Cardiac fibroblast (primary cell): ENCODE measurements around the gene PFKFB3.

Source experiments
- DNase-seq, 2 donors: peaks; one replicate each; pipeline versions ENCODE4 v3.0.0 to v3.0.0-alpha.2; 2010; ENCODE audit warnings: low read depth in 2 of 2
- H3K4me3 ChIP-seq, 2 donors: replicated peaks in 1 of 2; 1 replicate in 1 of 2; 2 replicates in 1 of 2; pipeline ENCODE4 v1.5.1; 2011; ENCODE audit warnings: low read depth in 2 of 2, low read length in 2 of 2, mild to moderate bottlenecking in 2 of 2, moderate library complexity in 1 of 2
- CTCF ChIP-seq: IDR thresholded peaks from one replicate; pipeline ENCODE4 v1.5.1; 2011; ENCODE audit warnings: low read depth, mild to moderate bottlenecking, low read length, inconsistent platforms

The PFKFB3 gene

GRCh38 chr10:6219494-6219836, 16.7 kb downstream of the PFKFB3 start:
- no peak overlapping the region for H3K4me3 ChIP-seq
- no peak for TF ChIP-seq CTCF
- DNase-seq, result no peak

GRCh38 chr10:6220418-6221191, 17.9 kb downstream of the PFKFB3 start:
- no peak for TF ChIP-seq CTCF
- DNase-seq, result no peak
- H3K4me3 ChIP-seq, result no peak overlapping the region

GRCh38 chr10:6221192-6221940, 18.6 kb downstream of the PFKFB3 start:
- H3K4me3 ChIP-seq, result no peak overlapping the region
- no peak for TF ChIP-seq CTCF
- DNase-seq, result no peak

GRCh38 chr10:6221971-6222751, 19.4 kb downstream of the PFKFB3 start:
- no peak for TF ChIP-seq CTCF
- DNase-seq, result no peak
- no peak overlapping the region for H3K4me3 ChIP-seq

GRCh38 chr10:6222755-6223154, 20.0 kb downstream of the PFKFB3 start:
- no peak for DNase-seq
- no peak overlapping the region for H3K4me3 ChIP-seq
- TF ChIP-seq CTCF, result no peak

- no peak for TF ChIP-seq CTCF
- no peak for DNase-seq
- H3K4me3 ChIP-seq, result no peak overlapping the region
Observed at GRCh38 chr10:6223981-6224380, 21.2 kb downstream of the PFKFB3 start.
